Measurements from ENCODE around the gene RBP7.
"Not testable (repeated sequence)": the region's sequence is repeated elsewhere in the genome, so short reads cannot be mapped to it uniquely, and the experiment has no call there.

RBP7 gene

GRCh38 chr1:9989773-9990172 is 7.3 kb upstream of the RBP7 start:
- TF ChIP-seq, protein P1, sequence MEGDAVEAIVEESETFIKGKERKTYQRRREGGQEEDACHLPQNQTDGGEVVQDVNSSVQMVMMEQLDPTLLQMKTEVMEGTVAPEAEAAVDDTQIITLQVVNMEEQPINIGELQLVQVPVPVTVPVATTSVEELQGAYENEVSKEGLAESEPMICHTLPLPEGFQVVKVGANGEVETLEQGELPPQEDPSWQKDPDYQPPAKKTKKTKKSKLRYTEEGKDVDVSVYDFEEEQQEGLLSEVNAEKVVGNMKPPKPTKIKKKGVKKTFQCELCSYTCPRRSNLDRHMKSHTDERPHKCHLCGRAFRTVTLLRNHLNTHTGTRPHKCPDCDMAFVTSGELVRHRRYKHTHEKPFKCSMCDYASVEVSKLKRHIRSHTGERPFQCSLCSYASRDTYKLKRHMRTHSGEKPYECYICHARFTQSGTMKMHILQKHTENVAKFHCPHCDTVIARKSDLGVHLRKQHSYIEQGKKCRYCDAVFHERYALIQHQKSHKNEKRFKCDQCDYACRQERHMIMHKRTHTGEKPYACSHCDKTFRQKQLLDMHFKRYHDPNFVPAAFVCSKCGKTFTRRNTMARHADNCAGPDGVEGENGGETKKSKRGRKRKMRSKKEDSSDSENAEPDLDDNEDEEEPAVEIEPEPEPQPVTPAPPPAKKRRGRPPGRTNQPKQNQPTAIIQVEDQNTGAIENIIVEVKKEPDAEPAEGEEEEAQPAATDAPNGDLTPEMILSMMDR (IDR thresholded peaks at IDR 0.05; ENCODE audit: low read depth, low read length, missing control alignments) = no peak
- no peak overlapping the region for H3K4me3 ChIP-seq (ENCODE audit: low read depth, low read length)
- no peak for DNase-seq (ENCODE audit: low read depth)

GRCh38 chr1:9990944-9991343 is 6.1 kb upstream of the RBP7 start:
- TF ChIP-seq, protein P1 (IDR thresholded peaks at IDR 0.05; ENCODE audit: low read depth, low read length, missing control alignments) = no peak
- H3K4me3 ChIP-seq (ENCODE audit: low read depth, low read length) = no peak overlapping the region
- DNase-seq (ENCODE audit: low read depth) = no peak

DNA sequence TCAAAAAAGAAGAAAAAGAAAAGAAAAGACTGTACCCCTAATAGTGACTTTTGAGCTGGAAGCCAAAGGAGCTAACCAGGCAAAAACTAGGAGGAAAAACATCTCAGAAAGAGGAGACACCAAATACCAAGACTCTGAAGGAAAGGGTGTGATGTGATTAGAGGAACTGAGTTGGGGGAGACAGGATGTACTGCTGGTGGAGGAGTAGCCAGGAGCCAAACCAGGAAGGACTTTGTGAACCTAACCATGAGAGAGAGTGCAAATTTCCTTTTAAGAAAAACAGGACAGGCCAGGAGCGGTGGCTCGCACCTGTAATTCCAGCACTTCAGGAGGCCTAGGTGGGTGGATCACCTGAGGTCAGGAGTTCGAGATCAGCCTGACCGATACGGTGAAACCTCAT is 4.1 kb upstream of the RBP7 start:
- TF ChIP-seq, protein P1 (IDR thresholded peaks at IDR 0.05; ENCODE audit: low read depth, low read length, missing control alignments) = no peak
- DNase-seq (ENCODE audit: low read depth) = no peak
- no peak overlapping the region for H3K4me3 ChIP-seq (ENCODE audit: low read depth, low read length)

DNA sequence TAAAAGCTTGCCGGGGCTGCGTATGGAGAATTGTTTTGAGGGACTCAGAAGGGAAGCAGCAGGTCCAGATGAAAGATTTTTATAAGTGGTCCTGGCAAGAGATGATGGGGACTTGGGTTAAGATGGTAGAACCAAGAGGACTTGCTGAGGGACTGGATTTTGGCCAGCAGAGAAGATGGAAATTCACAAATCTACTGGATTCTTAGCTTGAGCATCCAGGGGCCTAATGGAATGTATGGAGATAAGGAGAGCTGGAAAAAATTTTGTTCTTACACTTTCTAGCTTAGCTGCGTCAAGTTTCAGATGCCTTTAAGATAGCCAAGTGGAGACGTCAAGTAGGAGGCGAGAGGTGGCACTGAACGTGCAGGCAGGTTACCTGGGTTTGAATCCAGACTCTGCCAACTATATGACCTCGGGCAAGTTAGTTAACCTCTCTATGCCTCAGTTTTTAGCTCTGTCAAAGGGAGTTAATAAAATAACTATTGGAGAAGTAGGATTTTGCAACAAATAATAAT is 3.4 kb upstream of the RBP7 start:
- no peak for DNase-seq (ENCODE audit: low read depth)
- TF ChIP-seq, protein P1 (IDR thresholded peaks at IDR 0.05; ENCODE audit: low read depth, low read length, missing control alignments) = no peak
- no peak overlapping the region for H3K4me3 ChIP-seq (ENCODE audit: low read depth, low read length)

- H3K4me3 ChIP-seq (ENCODE audit: low read depth, low read length) = no peak overlapping the region
- DNase-seq (ENCODE audit: low read depth) = no peak
- TF ChIP-seq, protein P1 (IDR thresholded peaks at IDR 0.05; ENCODE audit: low read depth, low read length, missing control alignments) = no peak
These were observed 4.1 kb downstream of the RBP7 start for GRCh38 chr1:10001016-10001665.

DNA sequence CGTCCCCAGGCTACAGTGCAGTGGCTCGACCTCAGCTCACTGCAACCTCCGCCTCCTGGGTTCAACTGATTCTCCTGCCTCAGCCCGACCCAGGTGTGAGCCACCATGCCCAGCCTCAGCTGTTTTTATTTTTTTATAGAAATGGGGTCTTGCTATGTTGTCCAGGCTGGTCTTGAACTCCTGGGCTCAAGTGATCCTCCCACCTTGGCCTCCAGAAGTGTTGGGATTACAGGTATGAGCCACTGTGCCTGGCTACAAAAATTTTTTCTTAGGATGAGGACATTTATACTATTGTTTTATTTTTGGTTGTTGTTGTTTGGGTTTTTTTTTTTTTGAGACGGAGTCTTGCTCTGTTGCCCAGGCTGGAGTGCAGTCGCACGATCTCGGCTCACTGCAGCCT is 8.2 kb downstream of the RBP7 start:
- not testable (repeated sequence) for DNase-seq (ENCODE audit: low read depth); H3K4me3 ChIP-seq (ENCODE audit: low read depth, low read length)

- DNase-seq (ENCODE audit: low read depth) = no peak
- TF ChIP-seq, protein P1 (IDR thresholded peaks at IDR 0.05; ENCODE audit: low read depth, low read length, missing control alignments) = no peak
- no peak overlapping the region for H3K4me3 ChIP-seq (ENCODE audit: low read depth, low read length)
These were observed 10.1 kb downstream of the RBP7 start for GRCh38 chr1:10007169-10007568.

Measured in GM12864 (cell line).